Mesenchymal stem cell (in vitro differentiated cells and primary cell): ENCODE measurements around the gene EXOC4.

Source experiments
- DNase-seq: peaks from one replicate; pipeline ENCODE4 v3.0.0-alpha.2; 2013
- H2AFZ ChIP-seq: one replicate; pipeline ENCODE4 v1.6.1; 2013; ENCODE audit warnings: low read depth, mild to moderate bottlenecking, control low read depth, inconsistent platforms, low read length, moderate library complexity
- H2AK5ac ChIP-seq: 2 replicates; pipeline ENCODE4 v1.6.1; 2013; ENCODE audit warnings: low read length, moderate library complexity, mild to moderate bottlenecking, inconsistent platforms; ENCODE audit not compliant: severe bottlenecking
- H2BK120ac ChIP-seq: one replicate; pipeline ENCODE4 v1.6.1; 2013; ENCODE audit warnings: low read depth, mild to moderate bottlenecking, inconsistent platforms, low read length, moderate library complexity
- H2BK12ac ChIP-seq, 2 experiments: one replicate each; pipeline ENCODE4 v1.6.1; 2013; ENCODE audit warnings: inconsistent platforms in 2 of 2, low read length in 2 of 2, mild to moderate bottlenecking in 2 of 2, moderate library complexity in 2 of 2, control low read depth in 1 of 2
- H2BK15ac ChIP-seq: one replicate; pipeline ENCODE4 v1.6.1; 2013; ENCODE audit warnings: mild to moderate bottlenecking, low read depth, inconsistent platforms; ENCODE audit not compliant: poor library complexity, severe bottlenecking
- H2BK5ac ChIP-seq: 2 replicates; pipeline ENCODE4 v1.6.1; 2013; ENCODE audit warnings: low read depth, mild to moderate bottlenecking, low read length, control low read depth, inconsistent platforms; ENCODE audit not compliant: poor library complexity, severe bottlenecking
- H3K14ac ChIP-seq, 2 experiments: one replicate each; pipeline ENCODE4 v1.6.1; 2013; ENCODE audit warnings: inconsistent platforms in 2 of 2, low read length in 2 of 2, control low read depth in 1 of 2, mild to moderate bottlenecking in 1 of 2, moderate library complexity in 1 of 2
- H3K18ac ChIP-seq, 2 experiments: one replicate each; pipeline ENCODE4 v1.6.1; 2013; ENCODE audit warnings: inconsistent platforms in 2 of 2, low read length in 2 of 2, control low read depth in 1 of 2, low read depth in 1 of 2, mild to moderate bottlenecking in 1 of 2
- H3K23ac ChIP-seq, 2 experiments: one replicate each; pipeline ENCODE4 v1.6.1; 2013; ENCODE audit warnings: inconsistent platforms in 2 of 2, low read length in 2 of 2, mild to moderate bottlenecking in 2 of 2, moderate library complexity in 2 of 2, control low read depth in 1 of 2
- H3K27ac ChIP-seq: 2 replicates; pipeline ENCODE4 v1.5.1; 2013; ENCODE audit warnings: mild to moderate bottlenecking, moderate library complexity, low read length, control low read depth, inconsistent platforms; ENCODE audit not compliant: poor library complexity, severe bottlenecking
- H3K27me3 ChIP-seq, 2 experiments: 2 replicates each; pipeline versions ENCODE4 v1.6.1 to v1.7.0; 2013; ENCODE audit warnings: low read length in 2 of 2, mild to moderate bottlenecking in 2 of 2, moderate library complexity in 2 of 2, control low read depth in 1 of 2, inconsistent platforms in 1 of 2; ENCODE audit not compliant: control insufficient read depth in 1 of 2, insufficient read depth in 1 of 2
- H3K36me3 ChIP-seq, 2 experiments: 2 replicates each; pipeline versions ENCODE4 v1.6.1 to v1.7.0; 2013; ENCODE audit warnings: low read length in 2 of 2, control low read depth in 1 of 2, inconsistent platforms in 1 of 2, low read depth in 1 of 2, mild to moderate bottlenecking in 1 of 2; ENCODE audit not compliant: insufficient read depth in 2 of 2, control insufficient read depth in 1 of 2
- H3K4ac ChIP-seq, 2 experiments: one replicate each; pipeline ENCODE4 v1.6.1; 2013; ENCODE audit warnings: inconsistent platforms in 2 of 2, low read length in 2 of 2, mild to moderate bottlenecking in 2 of 2, moderate library complexity in 2 of 2, control low read depth in 1 of 2, low read depth in 1 of 2
- H3K4me1 ChIP-seq: 2 replicates; pipeline ENCODE4 v1.6.1; 2013; ENCODE audit warnings: low read depth, low read length, control low read depth; ENCODE audit not compliant: control insufficient read depth, insufficient read depth
- H3K4me2 ChIP-seq: 2 replicates; pipeline ENCODE4 v1.6.1; 2013; ENCODE audit warnings: low read length, mild to moderate bottlenecking, inconsistent platforms; ENCODE audit not compliant: poor library complexity, severe bottlenecking
- H3K4me3 ChIP-seq, 2 experiments: 2 replicates each; pipeline versions ENCODE4 v1.5.1 to v1.7.0; 2013; ENCODE audit warnings: low read length in 2 of 2, mild to moderate bottlenecking in 2 of 2, control low read depth in 1 of 2, low read depth in 1 of 2; ENCODE audit not compliant: insufficient read depth in 1 of 2
- H3K79me1 ChIP-seq: replicated peaks from 2 replicates; pipeline ENCODE4 v1.6.1; 2013; ENCODE audit warnings: mild to moderate bottlenecking, control low read depth, low read length, inconsistent platforms; ENCODE audit not compliant: poor library complexity, severe bottlenecking
- H3K9ac ChIP-seq: 2 replicates; pipeline ENCODE4 v1.7.0; 2013; ENCODE audit warnings: mild to moderate bottlenecking, low read length, moderate library complexity
- H3K9me3 ChIP-seq: 2 replicates; pipeline ENCODE4 v1.7.0; 2013; ENCODE audit warnings: mild to moderate bottlenecking, low read length; ENCODE audit not compliant: control insufficient read depth
- H4K8ac ChIP-seq: one replicate; pipeline ENCODE4 v1.6.1; 2013; ENCODE audit warnings: inconsistent platforms, mild to moderate bottlenecking, low read length, moderate library complexity
- H4K91ac ChIP-seq: one replicate; pipeline ENCODE4 v1.6.1; 2013; ENCODE audit warnings: mild to moderate bottlenecking, low read length, inconsistent platforms
- WGBS: methylation state at CpG from one replicate; pipeline ENCODE4 v1.1.7; 2013; ENCODE audit warnings: mixed read lengths; 5-methylcytosine and 5-hydroxymethylcytosine counted together

Gene EXOC4

DNA sequence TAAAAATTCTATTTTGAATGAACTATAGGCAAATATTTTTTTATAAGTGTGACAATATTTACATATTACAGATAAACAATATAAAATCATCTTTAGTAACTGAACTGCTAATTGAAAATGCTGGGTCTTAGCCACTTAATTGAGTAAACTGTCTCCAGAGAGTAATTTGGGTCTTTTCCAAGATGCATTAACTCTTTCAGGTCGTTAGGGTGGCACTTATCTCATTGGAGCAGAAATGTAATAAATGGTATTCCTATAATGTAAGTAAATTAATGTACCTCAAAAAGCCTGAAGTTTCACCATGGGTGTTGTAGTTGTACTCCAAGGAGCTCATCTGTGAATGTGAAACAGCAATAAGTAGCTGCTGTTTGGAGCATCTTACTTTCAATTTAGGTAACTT lies 208.5 kb downstream of the EXOC4 start:
- Histone ChIP-seq H2BK120ac (no peak overlapping the region), H3K4me1 (no peaks in the 10 kb centered on the region), H3K9ac (no peak overlapping the region), H3K9me3 (peaks cover 10% of the 10 kb centered on the region), H2BK15ac (no peak overlapping the region), H2AK5ac (no peak overlapping the region), H2BK12ac (no peak overlapping the region), H3K4ac (no peak overlapping the region), H3K36me3 (no peaks in the 10 kb centered on the region), H3K23ac (no peak overlapping the region), H3K18ac (no peak overlapping the region), H3K4me3 (no peak overlapping the region), H3K4me2 (no peak overlapping the region), H4K91ac (no peak overlapping the region), H2BK5ac (no peak overlapping the region), H3K27me3 (no peaks in the 10 kb centered on the region), H4K8ac (no peak overlapping the region), H3K27ac (no peak overlapping the region), H3K79me1 (peaks cover 23% of the 10 kb centered on the region), H3K14ac (no peak overlapping the region), H2AFZ (no peak overlapping the region)
- DNase-seq = no peak
- WGBS = 57% methylated on average over 1 of the region's 1 CpG

DNA sequence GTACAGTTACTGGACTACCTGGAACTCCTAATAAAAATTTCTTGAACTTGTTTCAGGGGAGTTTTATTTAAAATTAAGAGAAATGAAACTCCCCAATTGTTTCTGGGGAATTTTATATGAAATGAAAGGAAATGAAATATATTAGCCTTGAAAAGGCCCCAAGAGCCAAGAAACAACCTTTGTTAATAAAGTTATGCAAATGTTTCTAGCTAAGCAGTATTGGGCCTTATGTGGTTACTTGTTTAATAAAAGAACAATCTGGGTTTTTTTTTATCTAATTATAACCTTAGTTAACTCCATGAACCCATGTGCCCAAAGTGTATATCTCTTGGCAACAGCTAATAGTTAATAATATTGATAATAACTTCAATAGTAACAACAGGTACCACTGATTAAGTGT lies 222.8 kb downstream of the EXOC4 start:
- Histone ChIP-seq H3K36me3 (peaks cover 0 to 13% of the 10 kb centered on the region in 2 experiments), H3K18ac (no peak overlapping the region), H3K27me3 (no peaks in the 10 kb centered on the region), H3K9ac (no peak overlapping the region), H4K91ac (no peak overlapping the region), H2BK5ac (no peak overlapping the region), H2BK12ac (no peak overlapping the region), H2BK15ac (no peak overlapping the region), H3K14ac (no peak overlapping the region), H4K8ac (no peak overlapping the region), H2AK5ac (no peak overlapping the region), H3K4me3 (no peak overlapping the region), H3K79me1 (peaks cover 11% of the 10 kb centered on the region), H2AFZ (no peak overlapping the region), H3K27ac (no peak overlapping the region), H3K9me3 (no peaks in the 10 kb centered on the region), H2BK120ac (no peak overlapping the region), H3K4me1 (no peaks in the 10 kb centered on the region), H3K4ac (no peak overlapping the region), H3K4me2 (no peak overlapping the region), H3K23ac (no peak overlapping the region)
- DNase-seq = no peak

DNA sequence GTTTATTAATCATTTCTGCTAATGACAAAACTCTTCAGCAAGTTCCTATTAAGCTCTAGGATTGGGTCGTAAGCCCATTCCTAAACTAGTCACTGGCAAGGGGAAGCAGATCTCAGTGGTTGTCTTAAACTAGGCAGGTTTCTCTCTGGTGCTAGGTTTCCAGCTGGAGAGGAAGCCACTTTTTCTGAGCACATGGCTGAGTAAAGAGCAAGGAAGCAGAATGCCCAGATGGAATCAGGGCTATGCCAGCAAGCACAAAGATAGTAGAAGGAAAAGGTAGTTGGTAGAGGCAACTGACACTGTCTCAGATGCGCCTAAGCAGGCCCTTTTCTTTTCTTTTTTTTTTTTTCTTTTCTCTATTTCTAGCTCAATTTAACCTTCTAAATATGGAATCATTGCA lies 224.9 kb downstream of the EXOC4 start:
- DNase-seq = no peak
- H3K9ac ChIP-seq = no peak overlapping the region
- H3K23ac ChIP-seq = no peak overlapping the region
- H2BK12ac ChIP-seq = no peak overlapping the region
- no peak overlapping the region for H3K18ac ChIP-seq
- H3K4me1 ChIP-seq = peaks cover 4% of the 10 kb centered on the region
- H4K8ac ChIP-seq = no peak overlapping the region
- H2AFZ ChIP-seq = no peak overlapping the region
- no peak overlapping the region for H3K27ac ChIP-seq
- no peak overlapping the region for H3K4ac ChIP-seq
- H2BK5ac ChIP-seq = no peak overlapping the region
- WGBS = 94% methylated on average over 1 of the region's 2 CpGs
- no peak overlapping the region for H2BK120ac ChIP-seq
- H3K9me3 ChIP-seq = no peaks in the 10 kb centered on the region
- no peaks in the 10 kb centered on the region for H3K27me3 ChIP-seq
- H3K14ac ChIP-seq = no peak overlapping the region
- H3K4me2 ChIP-seq = no peak overlapping the region
- no peak overlapping the region for H2AK5ac ChIP-seq
- no peak overlapping the region for H2BK15ac ChIP-seq
- peaks cover 13% of the 10 kb centered on the region for H3K79me1 ChIP-seq
- H3K36me3 ChIP-seq = peaks cover 0 to 13% of the 10 kb centered on the region in 2 experiments
- H4K91ac ChIP-seq = no peak overlapping the region
- H3K4me3 ChIP-seq = no peak overlapping the region

DNA sequence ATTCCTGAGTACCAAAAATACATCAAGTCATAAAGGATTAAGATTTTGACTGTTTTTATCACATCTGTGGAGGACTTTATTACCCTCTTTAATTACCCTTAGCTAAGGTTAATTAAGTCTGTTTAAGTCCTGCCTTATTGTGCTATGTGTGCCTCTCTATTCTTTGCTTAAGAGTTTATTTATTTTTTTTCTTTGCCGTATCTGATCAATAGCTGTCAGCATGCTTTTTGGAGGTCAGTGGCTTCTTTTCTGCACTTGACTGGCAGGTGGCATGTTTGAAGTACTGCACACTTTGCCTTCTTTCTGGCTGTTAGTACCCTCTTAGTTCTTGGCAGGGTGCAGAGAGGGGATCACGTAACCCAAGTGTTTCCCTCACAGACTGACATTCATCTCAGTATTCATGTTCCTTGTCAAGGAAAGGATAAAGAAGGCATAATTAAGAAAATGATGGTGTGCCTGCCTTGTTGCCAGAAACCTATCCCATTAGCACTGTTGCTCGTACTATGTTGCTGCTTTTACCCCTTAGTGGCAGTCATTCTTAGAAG lies 225.8 kb downstream of the EXOC4 start:
- Histone ChIP-seq H3K27me3 (no peaks in the 10 kb centered on the region), H2BK15ac (no peak overlapping the region), H2BK5ac (no peak overlapping the region), H3K27ac (no peak overlapping the region), H3K23ac (no peak overlapping the region), H3K18ac (no peak overlapping the region), H3K79me1 (peaks cover 13% of the 10 kb centered on the region), H3K36me3 (peaks cover 0 to 13% of the 10 kb centered on the region in 2 experiments), H3K4me1 (peaks cover 4% of the 10 kb centered on the region), H4K8ac (no peak overlapping the region), H3K9me3 (no peaks in the 10 kb centered on the region), H2AFZ (no peak overlapping the region), H3K4ac (no peak overlapping the region), H3K9ac (no peak overlapping the region), H4K91ac (no peak overlapping the region), H3K14ac (no peak overlapping the region), H2BK12ac (no peak overlapping the region), H2BK120ac (no peak overlapping the region), H3K4me3 (no peak overlapping the region), H3K4me2 (no peak overlapping the region), H2AK5ac (no peak overlapping the region)
- no peak for DNase-seq
- WGBS = 86% methylated on average over 2 of the region's 3 CpGs
